Fibroblast of lung (primary cell): Measurements from ENCODE around the gene SPOCD1. TPM values are rescaled to one million over a fixed set of nuclear protein-coding genes. Genes with fewer than 3 reads are reported as not detected.

Experiments
- DNase-seq, 2 donors: peaks; one replicate each; pipeline versions ENCODE4 v3.0.0 to v3.0.0-alpha.2; 2010; ENCODE audit warnings: low read depth in 2 of 2
- H2AFZ ChIP-seq: 2 replicates; pipeline ENCODE4 v1.5.1; 2012; ENCODE audit warnings: low read length, control low read depth, inconsistent platforms
- H3K27ac ChIP-seq: 2 replicates; pipeline ENCODE4 v1.5.1; 2011; ENCODE audit warnings: low read length, control low read depth; ENCODE audit not compliant: insufficient read depth
- H3K27me3 ChIP-seq: 2 replicates; pipeline ENCODE4 v1.5.1; 2011; ENCODE audit warnings: mild to moderate bottlenecking, low read length; ENCODE audit not compliant: control insufficient read depth, insufficient read depth
- H3K36me3 ChIP-seq: 2 replicates; pipeline ENCODE4 v1.5.1; 2011; ENCODE audit warnings: low read length; ENCODE audit not compliant: control insufficient read depth, insufficient read depth
- H3K4me1 ChIP-seq: 2 replicates; pipeline ENCODE4 v1.5.1; 2011; ENCODE audit warnings: low read length; ENCODE audit not compliant: control insufficient read depth, insufficient read depth; ENCODE audit errors: extremely low read depth
- H3K4me2 ChIP-seq: 2 replicates; pipeline ENCODE4 v1.5.1; 2011; ENCODE audit warnings: low read length, control low read depth; ENCODE audit not compliant: insufficient read depth; ENCODE audit errors: extremely low read depth
- H3K4me3 ChIP-seq, 4 experiments: fragments of 200-600 bp in 1 of 4; sonication (generic) in 1 of 4; replicated peaks in 1 of 4; 2 replicates each; pipeline ENCODE4 v1.5.1; 2011 to 2016; ENCODE audit warnings: low read length in 4 of 4, low read depth in 3 of 4, mild to moderate bottlenecking in 3 of 4, control low read depth in 2 of 4, inconsistent platforms in 1 of 4, mixed read lengths in 1 of 4; ENCODE audit not compliant: insufficient read depth in 1 of 4; ENCODE audit errors: control extremely low read depth in 1 of 4
- H3K79me2 ChIP-seq: 2 replicates; pipeline ENCODE4 v1.5.1; 2012; ENCODE audit warnings: mild to moderate bottlenecking, low read length, inconsistent platforms; ENCODE audit not compliant: control insufficient read depth, insufficient read depth
- H3K9ac ChIP-seq: 2 replicates; pipeline ENCODE4 v1.5.1; 2011; ENCODE audit warnings: mild to moderate bottlenecking, low read length, control low read depth; ENCODE audit not compliant: insufficient read depth
- H3K9me3 ChIP-seq: 2 replicates; pipeline ENCODE4 v1.5.1; 2012; ENCODE audit warnings: low read depth, low read length; ENCODE audit not compliant: control insufficient read depth, insufficient read depth
- H4K20me1 ChIP-seq: 2 replicates; pipeline ENCODE4 v1.5.1; 2011; ENCODE audit warnings: low read length; ENCODE audit not compliant: control insufficient read depth, insufficient read depth; ENCODE audit errors: extremely low read depth
- CTCF ChIP-seq, 2 donors: IDR thresholded peaks in 1 of 2; conservative IDR thresholded peaks in 1 of 2; 1 replicate in 1 of 2; 2 replicates in 1 of 2; pipeline ENCODE4 v1.5.1; 2011 to 2012; ENCODE audit warnings: low read length in 2 of 2, control low read depth in 1 of 2, inconsistent platforms in 1 of 2, low read depth in 1 of 2, mild to moderate bottlenecking in 1 of 2
- EZH2 ChIP-seq: IDR thresholded peaks from 2 replicates; pipeline ENCODE4 v1.5.1; 2012; ENCODE audit warnings: low read length, control low read depth, mild to moderate bottlenecking; ENCODE audit errors: missing control alignments
- polyA plus RNA-seq, 2 donors: library from polyadenylated mRNA; depleted of rRNA in 1 of 2; stranded (reverse) in 1 of 2; unstranded in 1 of 2; fragments of >200 nt; gene quantifications; 2 replicates each; pipeline ENCODE4 v1.2.1, GENCODE V29; 2011 to 2012; ENCODE audit warnings: missing spikeins in 1 of 2
- total RNA-seq: library from RNA; depleted of rRNA; stranded (reverse); fragments of >200 nt; gene quantifications from 2 replicates; pipeline ENCODE4 v1.2.1, GENCODE V29; 2014

SPOCD1 gene
- total and polyA plus RNA-seq, 2 donors (not counting 1 experiment from before 2014, with no cell fraction given) = 47.2 to 55.4 TPM

GRCh38 chr1:31792541-31792940, 23.3 kb downstream of the SPOCD1 start:
- H3K36me3 ChIP-seq = peaks cover 16% of the 10 kb centered on the region
- TF ChIP-seq EZH2 = no peak
- TF ChIP-seq CTCF (conservative IDR thresholded peaks at IDR 0.05 in 1 of 2, IDR thresholded peaks at IDR 0.05 in 1 of 2; ENCODE audit: low read depth in 1 of 2, low read length in 2 of 2) = no peak
- no peaks in the 10 kb centered on the region for H4K20me1 ChIP-seq
- H2AFZ ChIP-seq = no peak overlapping the region
- no peak overlapping the region for H3K4me2 ChIP-seq
- no peaks in the 10 kb centered on the region for H3K27me3 ChIP-seq
- H3K4me3 ChIP-seq = no peak overlapping the region
- peaks cover 25% of the 10 kb centered on the region for H3K4me1 ChIP-seq
- DNase-seq = no peak
- H3K9me3 ChIP-seq = no peaks in the 10 kb centered on the region
- H3K79me2 ChIP-seq = peaks cover 25% of the 10 kb centered on the region
- no peak overlapping the region for H3K27ac ChIP-seq
- H3K9ac ChIP-seq = no peak overlapping the region

GRCh38 chr1:31792116-31792515, 23.7 kb downstream of the SPOCD1 start:
- Histone ChIP-seq H3K9ac (no peak overlapping the region), H3K4me2 (no peak overlapping the region), H3K27ac (no peak overlapping the region), H3K79me2 (peaks cover 21% of the 10 kb centered on the region), H3K9me3 (no peaks in the 10 kb centered on the region), H2AFZ (no peak overlapping the region), H3K4me1 (peaks cover 25% of the 10 kb centered on the region), H3K27me3 (no peaks in the 10 kb centered on the region), H3K36me3 (peaks cover 16% of the 10 kb centered on the region), H3K4me3 (no peak overlapping the region), H4K20me1 (no peaks in the 10 kb centered on the region)
- TF ChIP-seq CTCF (conservative IDR thresholded peaks at IDR 0.05 in 1 of 2, IDR thresholded peaks at IDR 0.05 in 1 of 2; ENCODE audit: low read depth in 1 of 2, low read length in 2 of 2) (no peak), EZH2 (no peak)
- DNase-seq = no peak

GRCh38 chr1:31791131-31791858, 24.5 kb downstream of the SPOCD1 start:
- H4K20me1 ChIP-seq = no peaks in the 10 kb centered on the region
- peaks cover 13% of the 10 kb centered on the region for H3K79me2 ChIP-seq
- H3K4me1 ChIP-seq = peaks cover 17% of the 10 kb centered on the region
- no peaks in the 10 kb centered on the region for H3K9me3 ChIP-seq
- DNase-seq = no peak
- H3K4me3 ChIP-seq = no peak overlapping the region
- H3K36me3 ChIP-seq = peaks cover 11% of the 10 kb centered on the region
- H3K4me2 ChIP-seq = no peak overlapping the region
- H3K27ac ChIP-seq = no peak overlapping the region
- H3K27me3 ChIP-seq = no peaks in the 10 kb centered on the region
- TF ChIP-seq CTCF (conservative IDR thresholded peaks at IDR 0.05 in 1 of 2, IDR thresholded peaks at IDR 0.05 in 1 of 2; ENCODE audit: low read depth in 1 of 2, low read length in 2 of 2) = no peak
- no peak for TF ChIP-seq EZH2
- no peak overlapping the region for H2AFZ ChIP-seq
- H3K9ac ChIP-seq = no peak overlapping the region
